A549 (cell line): ENCODE measurements around the gene SLC17A2. TPM values are rescaled to one million over a fixed set of nuclear protein-coding genes. Genes with fewer than 3 reads are reported as not detected.
"Not testable (repeated sequence)": the region's sequence is repeated elsewhere in the genome, so short reads cannot be mapped to it uniquely, and the experiment has no call there.

Source experiments
- ATAC-seq, 2 experiments: fragments of 200-7000 bp in 1 of 2; fragments of >200 bp in 1 of 2; cut with Nextera tagmentation in 1 of 2; cut with Tn5 transposase in 1 of 2; 3 replicates each; pipeline versions ENCODE4 v1.8.0 to v1.9.1; 2018 to 2020; ENCODE audit warnings: mild to moderate bottlenecking in 1 of 2, moderate library complexity in 1 of 2
- CTCF ChIA-PET: fragments of 300-600 bp; sonication (Branson Sonifier 250); formaldehyde crosslinking; extraction: SDS; loops from one replicate; lab custom pipeline; 2021; ENCODE audit warnings: antibody characterized with exemption, inconsistent platforms; lab: Yijun Ruan, JAX
- POLR2A ChIA-PET: fragments of 350-600 bp; formaldehyde crosslinking; extraction: SDS; loops from one replicate; lab custom pipeline; 2021; ENCODE audit warnings: antibody characterized with exemption, inconsistent platforms; lab: Yijun Ruan, JAX
- DNase-seq, 2 experiments: peaks; one replicate each; pipeline versions ENCODE4 v3.0.0 to v3.0.0-alpha.2; 2011 to 2016; ENCODE audit warnings: low read depth in 1 of 2, low spot score in 1 of 2
- FAIRE-seq: peaks from 2 replicates; lab custom pipeline; 2011; peaks lifted over from hg19 to GRCh38; lab: Jason Lieb, UNC
- H3K27ac ChIP-seq, 2 experiments: fragments of >200 bp; sonication (Bioruptor Twin); formaldehyde crosslinking; 3 replicates each; pipeline ENCODE4 v1.5.1; 2016 to 2017
- H3K4me1 ChIP-seq: fragments of >200 bp; sonication (Bioruptor Twin); formaldehyde crosslinking; 3 replicates; pipeline ENCODE4 v1.6.1; 2016
- H3K4me2 ChIP-seq: fragments of >200 bp; sonication (Bioruptor Twin); formaldehyde crosslinking; 3 replicates; pipeline ENCODE4 v1.6.1; 2016
- H3K4me3 ChIP-seq: fragments of >200 bp; sonication (Bioruptor Twin); formaldehyde crosslinking; 3 replicates; pipeline ENCODE4 v1.5.1; 2016
- H3K9me3 ChIP-seq: fragments of >200 bp; sonication (Bioruptor Twin); formaldehyde crosslinking; 3 replicates; pipeline ENCODE4 v1.6.1; 2016
- BHLHE40 ChIP-seq: IDR thresholded peaks from 2 replicates; pipeline ENCODE4 v1.6.1; 2012; ENCODE audit warnings: low read depth, low read length, inconsistent platforms
- FOSL2 ChIP-seq, 2 experiments: fragments of 450-650 bp in 1 of 2; fragments of >200 bp in 1 of 2; sonication (Bioruptor Twin) in 1 of 2; formaldehyde crosslinking; IDR thresholded peaks; 2 replicates each; pipeline versions ENCODE4 v1.5.0 to v1.6.1; 2016 to 2020; ENCODE audit warnings: mild to moderate bottlenecking in 1 of 2, moderate library complexity in 1 of 2
- HOXA7 ChIP-seq: fragments of 250-450 bp; sonication (Bioruptor Pico); IDR thresholded peaks from 2 replicates; pipeline ENCODE4 v1.5.0; 2020; ENCODE audit warnings: mild to moderate bottlenecking, moderate library complexity
- HOXB13 ChIP-seq: fragments of 250-450 bp; sonication (Bioruptor Pico); IDR thresholded peaks from 2 replicates; pipeline ENCODE4 v1.5.0; 2020; ENCODE audit warnings: low read depth, mild to moderate bottlenecking, moderate library complexity
- JUN ChIP-seq, 2 experiments: fragments of >200 bp; sonication (Bioruptor Twin); formaldehyde crosslinking; IDR thresholded peaks; 2 replicates in 1 of 2; 3 replicates in 1 of 2; pipeline ENCODE4 v1.6.1; 2016 to 2017
- JUNB ChIP-seq: fragments of >200 bp; sonication (Bioruptor Twin); formaldehyde crosslinking; IDR thresholded peaks from 2 replicates; pipeline ENCODE4 v1.6.1; 2016
- KDM1A ChIP-seq: fragments of 200-600 bp; sonication (generic); IDR thresholded peaks from 2 replicates; pipeline ENCODE4 v1.6.1; 2016; ENCODE audit warnings: low read depth, mild to moderate bottlenecking
- MAFK ChIP-seq: fragments of 450-650 bp; IDR thresholded peaks from 2 replicates; pipeline ENCODE4 v1.6.1; 2014; ENCODE audit not compliant: partially characterized antibody
- POLR2A ChIP-seq: IDR thresholded peaks from 2 replicates; pipeline ENCODE4 v1.6.1; 2012; ENCODE audit warnings: mild to moderate bottlenecking, low read length
- RFX5 ChIP-seq: fragments of 450-650 bp; IDR thresholded peaks from 2 replicates; pipeline ENCODE4 v1.7.1; 2014; ENCODE audit warnings: antibody characterized with exemption, mild to moderate bottlenecking, moderate library complexity
- WGBS: methylation state at CpG from one replicate; pipeline ENCODE4 v1.1.6; 2017; ENCODE audit errors: missing lambda C conversion rate; 5-methylcytosine and 5-hydroxymethylcytosine counted together
- polyA plus RNA-seq, 4 experiments: library from polyadenylated mRNA; depleted of rRNA in 3 of 4; stranded (reverse); fragments of >200 nt; fragmentation: RNase III in 1 of 4; extraction: RNeasy Plus Mini Kit Qiagen cat#74134 plus additional on column Dnase treatment in 1 of 4; gene quantifications; 2 replicates in 3 of 4; 3 replicates in 1 of 4; pipeline ENCODE4 v1.2.3, GENCODE V29; 2011 to 2017
- TF ChIP-seq, protein P1 (sequence below): fragments of 450-650 bp; IDR thresholded peaks from 2 replicates; pipeline ENCODE4 v1.6.1; 2014; ENCODE audit warnings: antibody characterized with exemption
- TF ChIP-seq, protein P2 (sequence below): fragments of >200 bp; sonication (Bioruptor Twin); formaldehyde crosslinking; IDR thresholded peaks from 3 replicates; pipeline ENCODE4 v1.5.1; 2016
- TF ChIP-seq, protein P3 (sequence below): IDR thresholded peaks from 2 replicates; pipeline ENCODE4 v1.6.1; 2012; ENCODE audit warnings: low read depth, borderline replicate concordance
- TF ChIP-seq, protein P4 (sequence below): fragments of 150-350 bp; IDR thresholded peaks from 2 replicates; pipeline ENCODE4 v1.6.1; 2014; ENCODE audit warnings: low read depth, mild to moderate bottlenecking, low read length
- TF ChIP-seq, protein P5 (sequence below): fragments of 250-450 bp; sonication (Bioruptor Pico); IDR thresholded peaks from 2 replicates; pipeline ENCODE4 v1.5.0; 2020; ENCODE audit warnings: low read depth, mild to moderate bottlenecking, moderate library complexity

Gene SLC17A2
- polyA plus RNA-seq, 2 of the 4 experiments (the other 2 are of a cell fraction): not detected

DNA sequence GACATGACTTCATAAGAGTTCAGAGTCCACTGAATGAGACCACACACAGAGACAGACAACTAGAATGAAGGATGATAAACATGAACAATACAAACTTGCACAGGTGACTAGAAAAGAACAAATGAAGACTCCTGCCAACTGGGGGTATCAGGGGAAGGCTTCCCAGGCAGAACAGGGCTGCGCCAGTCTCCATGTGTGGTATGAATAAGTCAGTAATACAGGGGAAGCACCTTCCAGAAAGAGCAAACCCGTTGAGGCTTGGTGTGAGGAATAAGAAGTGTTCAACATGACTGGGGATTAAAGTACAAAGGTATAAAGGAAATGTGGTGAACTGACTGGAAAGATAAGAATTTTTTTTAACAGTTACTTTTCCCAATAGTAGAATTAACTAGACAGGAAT is 3.7 kb upstream of the SLC17A2 start (continued):
- TF ChIP-seq JUN (IDR thresholded peaks at IDR 0.05): no peak
- TF ChIP-seq, protein P1, sequence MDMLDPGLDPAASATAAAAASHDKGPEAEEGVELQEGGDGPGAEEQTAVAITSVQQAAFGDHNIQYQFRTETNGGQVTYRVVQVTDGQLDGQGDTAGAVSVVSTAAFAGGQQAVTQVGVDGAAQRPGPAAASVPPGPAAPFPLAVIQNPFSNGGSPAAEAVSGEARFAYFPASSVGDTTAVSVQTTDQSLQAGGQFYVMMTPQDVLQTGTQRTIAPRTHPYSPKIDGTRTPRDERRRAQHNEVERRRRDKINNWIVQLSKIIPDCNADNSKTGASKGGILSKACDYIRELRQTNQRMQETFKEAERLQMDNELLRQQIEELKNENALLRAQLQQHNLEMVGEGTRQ: no peak

DNA sequence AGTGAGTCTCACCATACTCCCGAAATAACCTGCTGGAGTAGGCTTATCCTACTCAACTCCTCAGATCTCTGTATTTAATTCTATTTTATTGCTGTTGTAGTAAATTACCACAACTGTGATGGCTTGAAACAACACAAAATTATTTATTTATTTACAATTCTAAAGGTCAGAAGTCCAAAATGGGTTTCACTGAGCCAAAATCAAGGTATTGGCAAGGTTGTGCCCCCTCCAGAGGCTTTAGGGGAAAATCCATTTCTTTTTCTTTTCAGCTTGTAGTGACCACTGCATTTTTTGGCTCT is 869 bp upstream of the SLC17A2 start:
- POLR2A ChIA-PET: no interaction called here
- Histone ChIP-seq H3K4me2 (no peak overlapping the region), H3K27ac (no peak overlapping the region), H3K9me3 (no peaks in the 10 kb centered on the region), H3K4me1 (peaks cover 15% of the 10 kb centered on the region; the same call in 2 of the 3 replicates), H3K4me3 (no peak overlapping the region)
- 17% methylated on average over 1 of the region's 1 CpG for WGBS
- no peak for ATAC-seq
- no peak for FAIRE-seq
- no peak for DNase-seq
- TF ChIP-seq HOXA7 (no peak), MAFK (no peak), HOXB13 (CRISPR knock-in tag) (no peak), FOSL2 (IDR thresholded peaks at IDR 0.05) (no peak), FOSL2 (CRISPR knock-in tag; IDR thresholded peaks at IDR 0.05) (no peak), BHLHE40 (no peak), POLR2A (no peak), KDM1A (no peak), RFX5 (no peak), JUNB (no peak)
- TF ChIP-seq, protein P2, sequence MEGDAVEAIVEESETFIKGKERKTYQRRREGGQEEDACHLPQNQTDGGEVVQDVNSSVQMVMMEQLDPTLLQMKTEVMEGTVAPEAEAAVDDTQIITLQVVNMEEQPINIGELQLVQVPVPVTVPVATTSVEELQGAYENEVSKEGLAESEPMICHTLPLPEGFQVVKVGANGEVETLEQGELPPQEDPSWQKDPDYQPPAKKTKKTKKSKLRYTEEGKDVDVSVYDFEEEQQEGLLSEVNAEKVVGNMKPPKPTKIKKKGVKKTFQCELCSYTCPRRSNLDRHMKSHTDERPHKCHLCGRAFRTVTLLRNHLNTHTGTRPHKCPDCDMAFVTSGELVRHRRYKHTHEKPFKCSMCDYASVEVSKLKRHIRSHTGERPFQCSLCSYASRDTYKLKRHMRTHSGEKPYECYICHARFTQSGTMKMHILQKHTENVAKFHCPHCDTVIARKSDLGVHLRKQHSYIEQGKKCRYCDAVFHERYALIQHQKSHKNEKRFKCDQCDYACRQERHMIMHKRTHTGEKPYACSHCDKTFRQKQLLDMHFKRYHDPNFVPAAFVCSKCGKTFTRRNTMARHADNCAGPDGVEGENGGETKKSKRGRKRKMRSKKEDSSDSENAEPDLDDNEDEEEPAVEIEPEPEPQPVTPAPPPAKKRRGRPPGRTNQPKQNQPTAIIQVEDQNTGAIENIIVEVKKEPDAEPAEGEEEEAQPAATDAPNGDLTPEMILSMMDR: no peak
- TF ChIP-seq, protein P3, sequence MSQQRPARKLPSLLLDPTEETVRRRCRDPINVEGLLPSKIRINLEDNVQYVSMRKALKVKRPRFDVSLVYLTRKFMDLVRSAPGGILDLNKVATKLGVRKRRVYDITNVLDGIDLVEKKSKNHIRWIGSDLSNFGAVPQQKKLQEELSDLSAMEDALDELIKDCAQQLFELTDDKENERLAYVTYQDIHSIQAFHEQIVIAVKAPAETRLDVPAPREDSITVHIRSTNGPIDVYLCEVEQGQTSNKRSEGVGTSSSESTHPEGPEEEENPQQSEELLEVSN: no peak
- TF ChIP-seq, protein P4, sequence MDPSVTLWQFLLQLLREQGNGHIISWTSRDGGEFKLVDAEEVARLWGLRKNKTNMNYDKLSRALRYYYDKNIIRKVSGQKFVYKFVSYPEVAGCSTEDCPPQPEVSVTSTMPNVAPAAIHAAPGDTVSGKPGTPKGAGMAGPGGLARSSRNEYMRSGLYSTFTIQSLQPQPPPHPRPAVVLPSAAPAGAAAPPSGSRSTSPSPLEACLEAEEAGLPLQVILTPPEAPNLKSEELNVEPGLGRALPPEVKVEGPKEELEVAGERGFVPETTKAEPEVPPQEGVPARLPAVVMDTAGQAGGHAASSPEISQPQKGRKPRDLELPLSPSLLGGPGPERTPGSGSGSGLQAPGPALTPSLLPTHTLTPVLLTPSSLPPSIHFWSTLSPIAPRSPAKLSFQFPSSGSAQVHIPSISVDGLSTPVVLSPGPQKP: no peak
- TF ChIP-seq, protein P5, sequence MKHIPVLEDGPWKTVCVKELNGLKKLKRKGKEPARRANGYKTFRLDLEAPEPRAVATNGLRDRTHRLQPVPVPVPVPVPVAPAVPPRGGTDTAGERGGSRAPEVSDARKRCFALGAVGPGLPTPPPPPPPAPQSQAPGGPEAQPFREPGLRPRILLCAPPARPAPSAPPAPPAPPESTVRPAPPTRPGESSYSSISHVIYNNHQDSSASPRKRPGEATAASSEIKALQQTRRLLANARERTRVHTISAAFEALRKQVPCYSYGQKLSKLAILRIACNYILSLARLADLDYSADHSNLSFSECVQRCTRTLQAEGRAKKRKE (CRISPR knock-in tag): no peak
- TF ChIP-seq, protein P1: no peak
- CTCF ChIA-PET: no interaction called here

DNA sequence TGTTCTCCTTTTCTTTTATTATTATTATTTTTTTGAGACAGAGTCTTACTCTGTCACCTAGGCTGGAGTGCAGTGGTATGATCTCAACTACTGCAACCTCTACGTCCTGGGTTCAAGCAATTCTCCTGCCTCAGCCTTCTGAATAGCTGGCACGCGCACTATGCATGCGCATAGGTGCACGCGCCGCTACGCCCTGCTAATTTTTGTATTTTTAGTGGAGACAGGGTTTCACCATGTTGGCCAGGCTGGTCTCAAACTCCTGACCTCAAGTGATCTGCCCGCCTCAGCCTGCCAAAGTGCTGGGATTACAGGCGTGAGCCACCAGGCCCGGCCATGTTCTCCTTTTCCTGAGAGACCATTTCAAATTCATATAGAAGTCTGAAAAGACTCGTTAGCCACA is 706 bp downstream of the SLC17A2 start:
- POLR2A ChIA-PET, ATAC-seq, H3K4me3 ChIP-seq, H3K4me2 ChIP-seq, FAIRE-seq, H3K9me3 ChIP-seq, DNase-seq, CTCF ChIA-PET, H3K27ac ChIP-seq: not testable (repeated sequence)
- 89% methylated on average over 12 of the region's 12 CpGs for WGBS
- H3K4me1 ChIP-seq: peaks cover 15% of the 10 kb centered on the region; the same call in 2 of the 3 replicates
